Mesendoderm (in vitro differentiated cells): ENCODE measurements around the gene ALKBH2.
A peak's percentile ranks its signal among the peaks of the same experiment; 100 is the strongest.

Source experiments
- DNase-seq: peaks from one replicate; pipeline ENCODE4 v3.0.0; 2013
- H2AK5ac ChIP-seq: 2 replicates; pipeline ENCODE4 v1.6.1; 2013; ENCODE audit warnings: low read length, inconsistent platforms
- H2BK120ac ChIP-seq: 2 replicates; pipeline ENCODE4 v1.6.1; 2013; ENCODE audit warnings: low read depth, mild to moderate bottlenecking, low read length, moderate library complexity, mixed read lengths
- H2BK15ac ChIP-seq: replicated peaks from 2 replicates; pipeline ENCODE4 v1.6.1; 2013; ENCODE audit warnings: low read depth, mild to moderate bottlenecking, moderate library complexity
- H2BK5ac ChIP-seq: 2 replicates; pipeline ENCODE4 v1.6.1; 2013; ENCODE audit warnings: low read length, inconsistent platforms
- H3K18ac ChIP-seq: 2 replicates; pipeline ENCODE4 v1.6.1; 2013; ENCODE audit warnings: mild to moderate bottlenecking, low read length, mixed read lengths
- H3K23ac ChIP-seq: one replicate; pipeline ENCODE4 v1.6.1; 2013; ENCODE audit warnings: low read length
- H3K27ac ChIP-seq: 2 replicates; pipeline ENCODE4 v1.5.1; 2013; ENCODE audit warnings: low read depth, mild to moderate bottlenecking, inconsistent platforms, low read length, moderate library complexity
- H3K27me3 ChIP-seq: 2 replicates; pipeline ENCODE4 v1.6.1; 2013; ENCODE audit warnings: low read length, control low read depth, mild to moderate bottlenecking, inconsistent platforms; ENCODE audit not compliant: insufficient read depth, poor library complexity
- H3K36me3 ChIP-seq: 2 replicates; pipeline ENCODE4 v1.6.1; 2013; ENCODE audit warnings: low read length, inconsistent platforms; ENCODE audit not compliant: control insufficient read depth, insufficient read depth
- H3K4ac ChIP-seq: one replicate; pipeline ENCODE4 v1.6.1; 2013; ENCODE audit warnings: low read depth, mild to moderate bottlenecking, low read length, moderate library complexity
- H3K4me1 ChIP-seq: 2 replicates; pipeline ENCODE4 v1.6.1; 2013; ENCODE audit warnings: low read depth, low read length, inconsistent platforms; ENCODE audit not compliant: control insufficient read depth
- H3K4me2 ChIP-seq: 2 replicates; pipeline ENCODE4 v1.6.1; 2013; ENCODE audit warnings: low read length
- H3K4me3 ChIP-seq: 2 replicates; pipeline ENCODE4 v1.5.1; 2013; ENCODE audit warnings: mild to moderate bottlenecking, low read length
- H3K56ac ChIP-seq: one replicate; pipeline ENCODE4 v1.6.1; 2013; ENCODE audit warnings: low read length
- H3K79me1 ChIP-seq: 2 replicates; pipeline ENCODE4 v1.6.1; 2013; ENCODE audit warnings: low read length, inconsistent platforms
- H3K79me2 ChIP-seq: 2 replicates; pipeline ENCODE4 v1.6.1; 2013; ENCODE audit warnings: mild to moderate bottlenecking, low read length; ENCODE audit not compliant: control insufficient read depth, insufficient read depth
- H3K9ac ChIP-seq: 2 replicates; pipeline ENCODE4 v1.6.1; 2013; ENCODE audit warnings: low read length, inconsistent platforms
- H4K5ac ChIP-seq: one replicate; pipeline ENCODE4 v1.6.1; 2013; ENCODE audit warnings: low read length
- H4K8ac ChIP-seq: one replicate; pipeline ENCODE4 v1.6.1; 2013; ENCODE audit warnings: low read depth, mild to moderate bottlenecking, control low read depth, low read length, moderate library complexity
- WGBS: extraction: QIAGEN DNeasy Blood & Tissue Kit; methylation state at CpG from one replicate; pipeline ENCODE4 v1.1.7; 2013; ENCODE audit warnings: low lambda C conversion rate, missing lambda C conversion rate; ENCODE audit not compliant: insufficient coverage; ENCODE audit errors: extremely low coverage; 5-methylcytosine and 5-hydroxymethylcytosine counted together

The ALKBH2 gene

GRCh38 chr12:109134186-109134917, 41.1 kb upstream of the ALKBH2 start:
- H4K8ac ChIP-seq = no peak overlapping the region
- peak; percentile 61 for DNase-seq
- H3K9ac ChIP-seq = no peak overlapping the region
- no peaks in the 10 kb centered on the region for H3K4me1 ChIP-seq
- no peak overlapping the region for H2AK5ac ChIP-seq
- H3K18ac ChIP-seq = no peak overlapping the region
- no CpG with 5 or more reads among the region's 6 CpGs for WGBS
- H3K23ac ChIP-seq = no peak overlapping the region
- H3K4me2 ChIP-seq = no peak overlapping the region
- no peaks in the 10 kb centered on the region for H3K79me1 ChIP-seq
- no peak overlapping the region for H4K5ac ChIP-seq
- no peaks in the 10 kb centered on the region for H3K36me3 ChIP-seq
- no peak overlapping the region for H2BK5ac ChIP-seq
- H3K4me3 ChIP-seq = no peak overlapping the region
- no peak overlapping the region for H2BK120ac ChIP-seq
- no peak overlapping the region for H3K27ac ChIP-seq
- no peak overlapping the region for H3K4ac ChIP-seq
- H3K79me2 ChIP-seq = no peaks in the 10 kb centered on the region
- no peaks in the 10 kb centered on the region for H3K27me3 ChIP-seq
- no peak overlapping the region for H3K56ac ChIP-seq
- no peak overlapping the region for H2BK15ac ChIP-seq

DNA sequence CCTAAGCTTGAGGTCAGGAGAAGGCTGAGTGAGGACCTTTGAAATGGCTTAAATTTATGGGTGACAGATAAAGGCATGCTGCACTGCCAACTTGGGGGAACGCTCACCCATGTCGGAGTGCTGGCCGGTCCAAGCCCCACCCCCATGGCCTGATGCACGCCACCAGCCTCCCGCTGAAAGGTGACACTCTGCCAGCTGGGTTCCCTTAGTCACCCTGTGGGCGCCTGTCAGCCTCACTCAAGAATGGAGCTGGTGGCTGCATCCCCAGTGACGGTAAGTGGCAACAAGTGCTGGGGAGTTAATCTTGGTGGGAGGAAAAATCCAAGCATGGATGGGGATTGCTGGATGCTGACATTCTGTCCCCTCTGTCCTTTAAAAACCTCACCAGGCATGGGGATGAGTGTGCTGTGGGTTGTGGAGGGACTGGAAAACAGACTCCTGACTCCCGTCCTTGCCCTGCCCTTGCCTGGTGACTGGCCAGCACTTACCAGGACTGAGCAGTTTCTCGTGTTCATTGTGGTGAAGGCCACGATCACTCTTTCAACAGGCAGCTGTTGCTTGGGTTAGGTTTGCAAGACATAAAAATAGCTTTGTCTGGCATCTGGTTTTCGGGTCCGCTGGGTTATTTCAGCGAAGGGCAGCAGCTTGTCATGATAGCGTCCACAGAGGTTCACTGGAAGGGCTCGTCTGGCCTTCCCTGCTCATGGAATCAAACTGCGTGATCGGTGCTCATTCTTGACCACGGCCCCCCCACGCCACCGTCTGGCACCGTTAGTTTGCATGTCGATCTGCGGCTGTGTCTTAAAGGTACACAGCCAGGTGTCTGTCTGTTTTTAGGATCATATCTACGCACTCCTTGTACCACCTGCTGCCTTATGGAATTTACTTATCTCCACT, 38.1 kb upstream of the ALKBH2 start:
- Histone ChIP-seq H4K5ac (no peak overlapping the region), H2BK5ac (no peak overlapping the region), H3K9ac (no peak overlapping the region), H3K27ac (no peak overlapping the region), H3K4me2 (no peak overlapping the region), H3K27me3 (no peaks in the 10 kb centered on the region), H3K18ac (no peak overlapping the region), H3K79me2 (no peaks in the 10 kb centered on the region), H3K36me3 (no peaks in the 10 kb centered on the region), H2BK120ac (no peak overlapping the region), H3K4ac (no peak overlapping the region), H3K4me1 (no peaks in the 10 kb centered on the region), H3K56ac (no peak overlapping the region), H3K4me3 (no peak overlapping the region), H2BK15ac (no peak overlapping the region), H4K8ac (no peak overlapping the region), H3K79me1 (no peaks in the 10 kb centered on the region), H2AK5ac (no peak overlapping the region), H3K23ac (no peak overlapping the region)
- DNase-seq = no peak
- no CpG with 5 or more reads among the region's 24 CpGs for WGBS

- no peaks in the 10 kb centered on the region for H3K36me3 ChIP-seq
- no peak overlapping the region for H2AK5ac ChIP-seq
- H2BK5ac ChIP-seq = no peak overlapping the region
- no peak overlapping the region for H3K9ac ChIP-seq
- H4K8ac ChIP-seq = no peak overlapping the region
- H3K27me3 ChIP-seq = no peaks in the 10 kb centered on the region
- no peak overlapping the region for H2BK15ac ChIP-seq
- no peak overlapping the region for H3K23ac ChIP-seq
- H3K18ac ChIP-seq = no peak overlapping the region
- no peak overlapping the region for H3K4me3 ChIP-seq
- no peaks in the 10 kb centered on the region for H3K4me1 ChIP-seq
- DNase-seq = no peak
- no CpG with 5 or more reads among the region's 15 CpGs for WGBS
- no peaks in the 10 kb centered on the region for H3K79me1 ChIP-seq
- no peak overlapping the region for H2BK120ac ChIP-seq
- no peak overlapping the region for H3K56ac ChIP-seq
- no peak overlapping the region for H3K27ac ChIP-seq
- H3K79me2 ChIP-seq = no peaks in the 10 kb centered on the region
- no peak overlapping the region for H4K5ac ChIP-seq
- H3K4ac ChIP-seq = no peak overlapping the region
- H3K4me2 ChIP-seq = no peak overlapping the region
Observed at GRCh38 chr12:109130297-109131153, 37.3 kb upstream of the ALKBH2 start.

- Histone ChIP-seq H2BK120ac (no peak overlapping the region), H3K79me1 (no peaks in the 10 kb centered on the region), H4K8ac (no peak overlapping the region), H3K4me2 (no peak overlapping the region), H3K4me3 (no peak overlapping the region), H3K18ac (no peak overlapping the region), H3K56ac (no peak overlapping the region), H3K4ac (no peak overlapping the region), H3K4me1 (no peaks in the 10 kb centered on the region), H3K9ac (no peak overlapping the region), H3K23ac (no peak overlapping the region), H2BK15ac (no peak overlapping the region), H2AK5ac (no peak overlapping the region), H3K27me3 (no peaks in the 10 kb centered on the region), H2BK5ac (no peak overlapping the region), H3K36me3 (no peaks in the 10 kb centered on the region), H3K79me2 (no peaks in the 10 kb centered on the region), H3K27ac (no peak overlapping the region), H4K5ac (no peak overlapping the region)
- no CpG with 5 or more reads among the region's 13 CpGs for WGBS
- DNase-seq = no peak
Observed at GRCh38 chr12:109127533-109128242, 34.4 kb upstream of the ALKBH2 start.

DNA sequence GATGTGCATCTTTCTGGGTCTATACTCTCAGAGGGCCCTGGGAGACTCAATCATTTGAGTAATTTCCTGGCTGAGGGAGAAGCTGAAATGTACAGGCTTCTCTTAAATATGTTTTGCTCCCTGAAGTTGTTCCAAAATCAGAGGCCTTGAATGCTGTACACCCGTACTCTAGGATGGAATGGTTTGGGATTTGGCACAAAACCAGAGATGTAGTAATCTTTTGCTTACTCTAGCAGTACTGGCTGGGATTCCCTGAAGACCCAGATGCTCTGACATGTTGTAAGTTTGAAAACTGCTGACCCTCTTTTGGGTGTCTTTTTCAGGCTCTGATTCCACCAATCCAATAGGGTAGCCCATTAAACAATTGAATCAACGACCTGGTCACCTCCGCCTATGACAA, 33.5 kb upstream of the ALKBH2 start:
- Histone ChIP-seq H2BK120ac (no peak overlapping the region), H3K36me3 (no peaks in the 10 kb centered on the region), H3K4me1 (no peaks in the 10 kb centered on the region), H3K23ac (no peak overlapping the region), H3K4me3 (no peak overlapping the region), H3K79me2 (no peaks in the 10 kb centered on the region), H3K9ac (no peak overlapping the region), H3K4me2 (no peak overlapping the region), H2AK5ac (no peak overlapping the region), H3K79me1 (no peaks in the 10 kb centered on the region), H3K18ac (no peak overlapping the region), H3K4ac (no peak overlapping the region), H3K27me3 (no peaks in the 10 kb centered on the region), H3K56ac (no peak overlapping the region), H2BK15ac (no peak overlapping the region), H3K27ac (no peak overlapping the region), H4K5ac (no peak overlapping the region), H4K8ac (no peak overlapping the region), H2BK5ac (no peak overlapping the region)
- no peak for DNase-seq
- no CpG with 5 or more reads among the region's 3 CpGs for WGBS
